GM10847 (cell line): ENCODE results near the gene ADAMTS20.

Source experiments
- POLR2A ChIP-seq: IDR thresholded peaks from 2 replicates; pipeline ENCODE4 v1.6.1; 2011; ENCODE audit not compliant: insufficient read length; ENCODE audit errors: extremely low read depth

ADAMTS20 gene

DNA sequence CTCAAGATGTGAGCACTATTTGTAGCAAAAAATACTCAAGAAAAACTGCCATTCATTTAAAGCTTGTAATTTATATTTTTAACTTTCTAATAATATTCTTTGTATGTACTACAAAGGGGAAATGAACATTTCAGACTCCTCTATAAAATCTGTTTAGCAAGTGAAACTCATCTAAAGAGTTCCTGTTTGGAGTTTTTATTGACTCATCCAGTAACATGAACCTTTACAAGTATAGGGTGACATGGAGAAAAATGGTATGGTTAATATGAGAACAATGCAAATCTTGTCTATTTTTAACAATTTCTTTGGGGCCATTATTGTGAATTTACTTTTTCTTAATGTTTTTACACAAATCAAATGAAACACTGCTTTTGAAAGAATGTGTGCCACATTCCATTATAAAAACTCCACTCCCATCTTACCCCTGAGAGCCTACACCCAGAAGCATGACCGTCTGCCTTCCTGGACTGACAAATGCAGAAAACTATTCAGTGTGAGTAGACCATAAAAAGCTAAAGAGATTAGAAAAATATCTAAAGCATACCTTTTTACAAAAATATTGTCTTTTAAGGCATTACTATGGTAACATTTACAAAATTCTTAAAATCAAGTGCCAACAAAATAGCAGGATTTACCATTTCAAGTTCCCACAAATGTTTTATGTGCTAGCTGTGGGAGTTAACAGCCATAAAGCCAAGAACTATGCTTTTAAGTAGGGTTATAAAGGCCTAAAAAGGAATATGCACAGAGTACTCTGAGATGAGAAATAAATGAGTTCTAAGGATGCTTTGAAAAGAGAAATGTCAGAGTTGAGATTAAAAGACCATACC lies 144.0 kb downstream of the ADAMTS20 start:
- no peak for TF ChIP-seq POLR2A

- TF ChIP-seq POLR2A = no peak
These were observed 145.2 kb downstream of the ADAMTS20 start for GRCh38 chr12:43406801-43407200.

DNA sequence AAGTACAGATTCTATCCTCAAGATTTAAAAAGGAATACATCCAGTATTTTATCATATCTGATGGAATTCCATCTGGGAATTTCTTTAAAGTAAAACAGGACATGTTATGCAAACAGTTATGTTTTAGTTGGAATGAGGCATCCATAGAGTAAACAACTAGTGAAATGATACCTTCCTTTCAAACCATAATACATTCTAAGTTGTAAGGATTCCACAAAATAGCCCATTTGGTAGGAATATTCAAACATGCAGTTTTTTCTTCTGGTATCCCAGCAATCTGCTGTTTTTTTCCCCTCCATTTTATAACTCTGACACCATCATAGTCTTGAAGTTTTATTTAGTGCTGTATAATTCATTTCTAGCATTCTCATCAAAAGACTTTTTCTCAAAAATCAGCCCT lies 149.6 kb downstream of the ADAMTS20 start:
- TF ChIP-seq POLR2A = no peak

DNA sequence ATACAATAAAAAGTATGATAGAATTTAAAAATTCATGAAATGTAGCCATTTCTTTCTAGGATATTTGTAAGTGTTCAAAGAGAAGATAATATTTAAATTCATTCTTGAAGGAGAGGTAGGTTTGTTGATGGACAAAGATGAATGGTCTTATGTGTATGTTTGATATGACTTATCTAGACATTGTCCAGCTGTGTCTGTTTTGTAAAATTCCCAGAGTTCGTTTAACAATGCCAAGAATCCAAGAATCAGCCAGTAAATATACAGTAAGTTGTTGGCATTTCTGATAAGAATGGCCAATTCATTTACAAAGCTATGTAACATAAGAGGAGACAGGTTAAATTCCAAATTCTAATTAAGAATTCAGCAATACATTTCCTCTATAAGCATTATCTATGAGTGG lies 150.9 kb downstream of the ADAMTS20 start:
- no peak for TF ChIP-seq POLR2A

GRCh38 chr12:43396671-43397070 lies 155.3 kb downstream of the ADAMTS20 start:
- no peak for TF ChIP-seq POLR2A

DNA sequence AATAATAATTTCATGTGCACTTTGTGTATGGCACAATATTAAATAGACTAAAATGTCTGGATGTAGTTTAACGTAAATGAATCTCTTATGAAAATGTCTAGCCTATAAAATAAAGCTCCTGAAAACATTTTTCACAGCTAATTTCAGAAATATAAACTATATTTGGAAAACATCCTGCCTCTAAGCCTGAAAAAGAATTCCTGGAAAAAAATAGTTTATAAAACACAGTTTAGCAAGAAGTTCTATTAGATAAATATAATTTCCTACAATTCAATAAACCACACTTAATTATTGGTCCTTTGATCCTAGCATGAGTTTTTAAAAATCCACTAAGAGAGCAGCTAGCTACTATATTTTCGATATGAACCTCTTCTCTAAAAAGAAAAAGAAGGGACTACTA lies 159.9 kb downstream of the ADAMTS20 start:
- TF ChIP-seq POLR2A = no peak

DNA sequence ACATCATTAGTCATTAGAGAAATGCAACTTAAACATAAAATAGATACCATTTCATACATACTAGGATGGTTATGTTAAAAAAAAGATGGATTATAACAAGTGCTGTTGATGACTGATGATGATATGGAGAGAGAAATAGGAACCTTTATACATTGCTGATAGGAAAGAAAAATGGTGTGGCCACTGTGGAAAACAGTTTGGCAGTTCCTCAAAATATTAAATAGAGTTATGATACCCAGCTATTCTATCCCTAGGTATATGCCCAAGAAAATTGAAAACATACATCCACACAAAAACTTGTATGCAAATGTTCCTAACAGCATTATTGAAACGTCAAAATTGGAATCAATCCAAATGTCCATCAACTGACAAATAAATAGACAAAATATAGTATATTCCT lies 170.1 kb downstream of the ADAMTS20 start:
- TF ChIP-seq POLR2A = no peak

DNA sequence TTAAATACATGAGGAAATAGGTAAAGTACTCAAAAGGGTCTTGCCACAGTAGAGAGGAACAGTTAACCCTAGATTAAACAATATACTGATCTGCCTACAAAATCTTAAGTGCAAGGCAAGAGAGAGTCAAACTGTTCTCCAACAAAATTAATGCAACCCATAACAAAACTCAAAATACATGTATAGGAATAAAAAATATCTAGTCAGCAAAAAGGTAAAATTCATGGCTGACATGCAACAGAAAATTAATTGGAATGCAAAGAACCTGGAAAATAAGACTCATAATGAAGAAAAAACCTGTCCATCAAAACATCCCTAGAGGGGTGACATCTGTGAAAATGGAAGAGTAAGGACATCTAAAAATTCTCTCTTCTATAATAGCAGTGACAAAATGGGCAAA lies 173.6 kb downstream of the ADAMTS20 start:
- no peak for TF ChIP-seq POLR2A

DNA sequence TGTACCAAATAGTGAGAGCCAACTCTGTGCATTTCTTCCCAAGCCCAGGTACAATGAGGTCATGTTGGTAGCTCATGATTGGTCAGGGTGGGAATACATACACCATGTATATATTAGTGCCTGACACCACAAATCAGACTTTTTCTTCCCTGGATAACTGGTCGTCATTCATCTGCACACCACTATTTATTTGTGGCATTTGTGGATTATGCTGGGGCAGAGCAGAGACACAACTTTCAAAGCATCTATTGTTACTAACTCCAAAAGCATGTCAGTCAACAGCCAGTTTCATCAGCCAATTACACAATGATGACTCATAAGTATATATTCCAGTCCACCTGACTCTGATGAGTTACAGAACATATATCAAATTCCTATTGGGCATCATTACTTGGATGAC lies 181.7 kb downstream of the ADAMTS20 start:
- TF ChIP-seq POLR2A = no peak

- TF ChIP-seq POLR2A = no peak
These were observed 188.9 kb downstream of the ADAMTS20 start for GRCh38 chr12:43362910-43363694.

DNA sequence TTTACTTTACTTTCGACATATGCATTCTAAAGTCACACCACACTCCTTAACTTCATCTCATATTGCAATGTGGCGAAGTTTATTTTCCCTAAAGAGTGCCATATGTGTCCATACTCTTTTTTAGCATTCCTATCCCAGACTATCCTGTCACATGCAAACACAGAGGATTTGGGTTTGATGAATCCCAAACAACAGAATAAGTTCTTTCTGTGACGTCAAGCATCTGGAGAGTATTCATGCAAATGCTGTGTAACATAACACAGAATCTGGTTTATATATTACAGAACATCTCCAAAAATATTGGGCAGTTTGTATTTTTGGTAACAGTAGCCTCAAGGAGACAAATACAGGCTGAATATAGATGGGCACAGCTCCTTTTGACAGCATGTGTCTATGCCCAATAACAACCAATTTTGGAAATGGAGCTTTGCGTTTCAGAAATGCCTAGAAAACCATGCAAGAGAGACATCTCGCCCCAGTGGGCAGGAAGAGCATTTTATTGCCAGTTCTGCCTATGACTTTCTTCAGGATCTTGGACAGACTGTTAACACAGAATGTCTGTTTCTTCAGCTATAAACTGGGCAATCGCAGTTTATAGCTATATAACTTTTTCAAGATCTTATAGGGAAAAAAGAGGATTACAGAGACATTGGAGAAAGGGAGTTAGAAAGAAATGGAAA lies 190.8 kb downstream of the ADAMTS20 start:
- TF ChIP-seq POLR2A = no peak

DNA sequence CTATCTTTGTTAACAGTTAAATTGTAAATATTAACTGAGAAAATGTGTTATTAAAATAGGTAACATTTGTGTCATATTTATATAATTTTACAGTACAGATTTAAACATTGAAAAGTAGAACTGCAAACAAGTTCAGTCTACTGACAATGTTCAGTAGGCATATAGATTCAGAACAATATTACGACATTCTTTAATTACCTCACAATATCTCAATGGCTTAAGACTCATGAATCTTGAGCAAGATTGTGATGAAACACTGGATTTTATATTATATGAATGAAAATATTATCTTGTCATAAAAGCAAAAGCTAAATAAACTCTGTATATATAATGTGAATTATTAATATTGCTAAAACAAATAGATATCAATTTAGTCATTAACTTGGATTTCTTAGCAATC lies 194.9 kb downstream of the ADAMTS20 start:
- TF ChIP-seq POLR2A = no peak

DNA sequence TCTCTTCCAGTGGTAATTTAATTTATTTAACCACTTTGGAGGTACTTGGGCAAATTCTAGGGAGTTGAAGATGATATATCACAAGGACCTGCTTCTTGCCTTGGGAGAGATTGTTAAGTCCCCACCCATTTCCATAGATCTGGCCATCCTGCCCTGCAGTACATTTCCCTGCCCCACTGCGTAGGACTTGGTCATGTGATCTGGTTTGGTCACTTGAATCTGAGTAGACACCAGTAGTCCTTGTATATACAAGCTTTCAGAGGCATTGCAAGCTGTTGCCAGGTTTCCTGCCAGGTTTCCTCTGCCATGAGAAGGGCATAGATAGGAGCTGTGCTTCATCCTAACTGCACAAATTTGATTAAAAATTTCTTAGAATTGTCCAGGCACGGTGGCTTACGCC lies 200.0 kb downstream of the ADAMTS20 start:
- no peak for TF ChIP-seq POLR2A

- TF ChIP-seq POLR2A = no peak
These were observed 202.1 kb downstream of the ADAMTS20 start for GRCh38 chr12:43349863-43350262.

- no peak for TF ChIP-seq POLR2A
These were observed 203.8 kb downstream of the ADAMTS20 start for GRCh38 chr12:43348221-43348620.

GRCh38 chr12:43347026-43347425 lies 205.0 kb downstream of the ADAMTS20 start:
- no peak for TF ChIP-seq POLR2A
